Esophagus muscularis mucosa (tissue), 4 donors: ENCODE data around the gene AKAP12.

Experiments
- CTCF ChIP-seq, 3 experiments: fragments of 200-600 bp in 2 of 3; fragments of 450-650 bp in 1 of 3; sonication (generic) in 2 of 3; IDR thresholded peaks; one replicate each; pipeline ENCODE4 v1.5.1; 2017 to 2019; ENCODE audit warnings: antibody characterized with exemption in 3 of 3, mild to moderate bottlenecking in 2 of 3, moderate library complexity in 1 of 3
- EP300 ChIP-seq: sonication (generic); formaldehyde crosslinking; IDR thresholded peaks from one replicate; pipeline ENCODE4 v1.6.1; 2017; ENCODE audit warnings: antibody characterized with exemption
- POLR2A ChIP-seq: fragments of 450-650 bp; IDR thresholded peaks from one replicate; pipeline ENCODE4 v1.6.1; 2017; ENCODE audit warnings: antibody characterized with exemption, moderate library complexity, mild to moderate bottlenecking, low read depth
- POLR2AphosphoS5 ChIP-seq, 2 donors: sonication (generic); formaldehyde crosslinking; IDR thresholded peaks; one replicate each; pipeline ENCODE4 v1.6.1; 2017; ENCODE audit warnings: antibody characterized with exemption in 2 of 2

DNA sequence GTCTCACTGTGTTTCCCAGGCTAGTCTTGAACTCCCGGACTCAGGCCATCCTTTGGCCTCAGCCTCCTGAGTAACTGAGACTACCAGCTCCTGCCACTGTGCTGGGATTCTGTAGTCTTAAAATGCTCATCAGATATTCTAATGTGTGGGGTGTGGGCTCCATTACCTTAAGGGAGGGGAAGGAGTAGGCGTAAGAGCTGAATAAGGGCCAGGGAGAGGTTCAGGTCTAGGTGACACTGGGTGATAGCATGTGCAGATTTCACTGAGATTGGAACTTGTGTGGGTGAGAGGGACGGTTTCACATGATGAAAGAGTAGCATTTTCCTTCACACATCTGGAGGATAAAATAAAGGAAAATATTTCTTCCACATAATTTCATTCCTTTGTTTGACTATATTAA is 8.5 kb downstream of the AKAP12 start:
- no peak for TF ChIP-seq CTCF (IDR thresholded peaks at IDR 0.05)
- TF ChIP-seq POLR2A, result no peak
- no peak for TF ChIP-seq EP300
- no peak for TF ChIP-seq POLR2AphosphoS5 (IDR thresholded peaks at IDR 0.05)
